IMR-90 (cell line): ENCODE measurements around the gene EPHA6. TPM values are rescaled to one million over a fixed set of nuclear protein-coding genes. Genes with fewer than 3 reads are reported as not detected.
A peak's percentile ranks its signal among the peaks of the same experiment; 100 is the strongest.

Experiments used
- ATAC-seq: fragments of 200-7000 bp; cut with Tn5 transposase; 2 replicates; pipeline ENCODE4 v1.9.1; 2020; ENCODE audit warnings: low read depth, mild to moderate bottlenecking, moderate library complexity
- BruUV-seq: library from RNA; stranded (reverse); fragments of 400-500 nt; replicated peaks from 2 replicates; lab custom pipeline; 2021; lab: Mats Ljungman, UMichigan
- CTCF ChIA-PET: fragments of 300-600 bp; formaldehyde crosslinking; extraction: SDS; loops from one replicate; lab custom pipeline; 2021; ENCODE audit warnings: antibody characterized with exemption; lab: Yijun Ruan, JAX
- POLR2A ChIA-PET: fragments of 300-600 bp; sonication (Branson Sonifier 250); formaldehyde crosslinking; loops from one replicate; lab custom pipeline; 2022; ENCODE audit warnings: antibody characterized with exemption; ENCODE audit not compliant: unreplicated experiment; lab: Charles Lee
- DNase-seq: peaks from one replicate; pipeline ENCODE4 v3.0.0; 2013
- H2AFZ ChIP-seq: replicated peaks from 2 replicates; pipeline ENCODE3; 2013; ENCODE audit warnings: low read length, mild to moderate bottlenecking; ENCODE audit not compliant: poor library complexity
- H2AK5ac ChIP-seq: 2 replicates; pipeline ENCODE4 v1.6.1; 2013; ENCODE audit warnings: low read depth, low read length, inconsistent platforms
- H2AK9ac ChIP-seq: replicated peaks from 2 replicates; pipeline ENCODE3; 2013; ENCODE audit warnings: mild to moderate bottlenecking, low read depth, low read length, moderate library complexity; ENCODE audit not compliant: poor library complexity
- H2BK120ac ChIP-seq: 2 replicates; pipeline ENCODE4 v1.6.1; 2013; ENCODE audit warnings: low read depth, low read length, inconsistent platforms
- H2BK15ac ChIP-seq: 3 replicates; pipeline ENCODE4 v1.6.1; 2013; ENCODE audit warnings: low read depth, low read length, inconsistent platforms
- H2BK20ac ChIP-seq: 2 replicates; pipeline ENCODE4 v1.6.1; 2013; ENCODE audit warnings: low read depth, mild to moderate bottlenecking, inconsistent platforms, low read length, moderate library complexity
- H2BK5ac ChIP-seq: 2 replicates; pipeline ENCODE4 v1.6.1; 2013; ENCODE audit warnings: mild to moderate bottlenecking, low read depth, low read length, inconsistent platforms; ENCODE audit not compliant: poor library complexity, severe bottlenecking
- H3K14ac ChIP-seq: replicated peaks from 2 replicates; pipeline ENCODE4 v1.6.1; 2013; ENCODE audit warnings: low read depth, low read length, inconsistent platforms
- H3K18ac ChIP-seq: 2 replicates; pipeline ENCODE4 v1.6.1; 2013; ENCODE audit warnings: low read depth, low read length, control low read depth
- H3K23ac ChIP-seq: 2 replicates; pipeline ENCODE4 v1.6.1; 2013; ENCODE audit warnings: low read depth, low read length, inconsistent platforms
- H3K27ac ChIP-seq: 2 replicates; pipeline ENCODE4 v1.5.1; 2013; ENCODE audit warnings: mild to moderate bottlenecking, control low read depth, low read length; ENCODE audit not compliant: insufficient read depth
- H3K27me3 ChIP-seq: 2 replicates; pipeline ENCODE4 v1.6.1; 2013; ENCODE audit warnings: low read length; ENCODE audit not compliant: control insufficient read depth, insufficient read depth
- H3K36me3 ChIP-seq: 2 replicates; pipeline ENCODE4 v1.6.1; 2013; ENCODE audit warnings: low read length, mixed read lengths; ENCODE audit not compliant: control insufficient read depth, insufficient read depth
- H3K4ac ChIP-seq: 2 replicates; pipeline ENCODE4 v1.6.1; 2013; ENCODE audit warnings: low read depth, low read length, inconsistent platforms
- H3K4me1 ChIP-seq: 2 replicates; pipeline ENCODE4 v1.6.1; 2013; ENCODE audit warnings: low read length, mixed read lengths; ENCODE audit not compliant: control insufficient read depth, insufficient read depth
- H3K4me2 ChIP-seq: 2 replicates; pipeline ENCODE4 v1.6.1; 2013; ENCODE audit warnings: low read depth, mild to moderate bottlenecking, control low read depth, low read length, moderate library complexity
- H3K4me3 ChIP-seq: 2 replicates; pipeline ENCODE4 v1.5.1; 2013; ENCODE audit warnings: low read depth, mild to moderate bottlenecking, control low read depth, low read length, moderate library complexity; ENCODE audit not compliant: insufficient read depth
- H3K56ac ChIP-seq: 2 replicates; pipeline ENCODE4 v1.6.1; 2013; ENCODE audit warnings: low read length, inconsistent platforms; ENCODE audit not compliant: insufficient read depth; ENCODE audit errors: extremely low read depth
- H3K79me1 ChIP-seq, 2 experiments: 2 replicates each; pipeline ENCODE4 v1.6.1; 2013; ENCODE audit warnings: low read length in 2 of 2, inconsistent platforms in 1 of 2, low read depth in 1 of 2
- H3K9ac ChIP-seq: 2 replicates; pipeline ENCODE4 v1.6.1; 2013; ENCODE audit warnings: low read depth, low read length, control low read depth
- H3K9me1 ChIP-seq: 2 replicates; pipeline ENCODE4 v1.6.1; 2013; ENCODE audit warnings: low read length, inconsistent platforms; ENCODE audit not compliant: insufficient read depth
- H3K9me3 ChIP-seq: 2 replicates; pipeline ENCODE4 v1.6.1; 2013; ENCODE audit warnings: low read length; ENCODE audit not compliant: control insufficient read depth, insufficient read depth
- H4K20me1 ChIP-seq: 2 replicates; pipeline ENCODE4 v1.6.1; 2013; ENCODE audit warnings: low read length, inconsistent platforms; ENCODE audit not compliant: insufficient read depth
- H4K5ac ChIP-seq: 2 replicates; pipeline ENCODE4 v1.6.1; 2013; ENCODE audit warnings: mild to moderate bottlenecking, low read depth, low read length, control low read depth
- H4K8ac ChIP-seq, 2 experiments: 2 replicates each; pipeline ENCODE4 v1.6.1; 2013; ENCODE audit warnings: low read depth in 2 of 2, low read length in 2 of 2, control low read depth in 1 of 2, inconsistent platforms in 1 of 2
- H4K91ac ChIP-seq: 2 replicates; pipeline ENCODE4 v1.6.1; 2013; ENCODE audit warnings: low read depth, low read length, inconsistent platforms; ENCODE audit not compliant: insufficient read depth
- BHLHE40 ChIP-seq: fragments of 150-350 bp; IDR thresholded peaks from 2 replicates; pipeline ENCODE4 v1.6.1; 2016; ENCODE audit warnings: mild to moderate bottlenecking, low read depth, low read length
- CEBPB ChIP-seq: IDR thresholded peaks from 2 replicates; pipeline ENCODE4 v1.6.1; 2012; ENCODE audit warnings: low read depth, low read length, improper control_type of control experiment
- CHD1 ChIP-seq: IDR thresholded peaks from 2 replicates; pipeline ENCODE4 v1.6.1; 2012; ENCODE audit warnings: low read depth, low read length, improper control_type of control experiment
- CTCF ChIP-seq: conservative IDR thresholded peaks from 2 replicates; pipeline ENCODE4 v1.5.1; 2012; ENCODE audit warnings: mild to moderate bottlenecking, low read depth, low read length, improper control_type of control experiment
- ELK1 ChIP-seq: fragments of 150-350 bp; IDR thresholded peaks from 2 replicates; pipeline ENCODE4 v1.6.1; 2016; ENCODE audit warnings: low read depth, mild to moderate bottlenecking, low read length, moderate library complexity, borderline replicate concordance
- FOS ChIP-seq: fragments of 150-350 bp; IDR thresholded peaks from 2 replicates; pipeline ENCODE4 v1.6.1; 2016; ENCODE audit warnings: low read depth, low read length
- MAFK ChIP-seq: IDR thresholded peaks from 2 replicates; pipeline ENCODE4 v1.6.1; 2012; ENCODE audit warnings: low read depth, low read length, improper control_type of control experiment
- MAZ ChIP-seq: IDR thresholded peaks from 2 replicates; pipeline ENCODE4 v1.6.1; 2012; ENCODE audit warnings: low read depth, mild to moderate bottlenecking, low read length, improper control_type of control experiment, moderate library complexity, borderline replicate concordance
- MXI1 ChIP-seq: IDR thresholded peaks from 2 replicates; pipeline ENCODE4 v1.6.1; 2012; ENCODE audit warnings: low read depth, mild to moderate bottlenecking, low read length, moderate library complexity, borderline replicate concordance
- NFE2L2 ChIP-seq: fragments of 150-350 bp; IDR thresholded peaks from 2 replicates; pipeline ENCODE4 v1.6.1; 2016; ENCODE audit warnings: low read depth, mild to moderate bottlenecking, low read length
- POLR2A ChIP-seq: IDR thresholded peaks from 2 replicates; pipeline ENCODE4 v1.6.1; 2012; ENCODE audit warnings: mild to moderate bottlenecking, low read depth, low read length
- RAD21 ChIP-seq: IDR thresholded peaks from 2 replicates; pipeline ENCODE4 v1.6.1; 2012; ENCODE audit warnings: low read length, improper control_type of control experiment
- RCOR1 ChIP-seq: IDR thresholded peaks from 2 replicates; pipeline ENCODE4 v1.6.1; 2012; ENCODE audit warnings: mild to moderate bottlenecking, low read length, improper control_type of control experiment; ENCODE audit not compliant: insufficient replicate concordance
- RFX5 ChIP-seq: IDR thresholded peaks from 2 replicates; pipeline ENCODE4 v1.8.0; 2012; ENCODE audit warnings: low read depth, mild to moderate bottlenecking, low read length, moderate library complexity
- SMC3 ChIP-seq: fragments of 150-350 bp; IDR thresholded peaks from 2 replicates; pipeline ENCODE4 v1.6.1; 2016; ENCODE audit warnings: low read depth, mild to moderate bottlenecking, antibody characterized with exemption, low read length, moderate library complexity
- USF2 ChIP-seq: fragments of 150-350 bp; IDR thresholded peaks from 2 replicates; pipeline ENCODE4 v1.6.1; 2017; ENCODE audit warnings: mild to moderate bottlenecking, antibody characterized with exemption, low read length, low read depth
- WGBS, 2 experiments: methylation state at CpG; one replicate each; pipeline versions ENCODE4 v1.1.5 to v1.1.7; 2013; ENCODE audit warnings: missing lambda C conversion rate in 2 of 2; ENCODE audit not compliant: insufficient read length in 1 of 2; ENCODE audit errors: extremely low coverage in 2 of 2; 5-methylcytosine and 5-hydroxymethylcytosine counted together
- dilution Hi-C: fragments of 300-500 bp; cut with HindIII; formaldehyde crosslinking; loops from one replicate; pipeline ENCODE4 v1.14.3; 2018; ENCODE audit warnings: low sequenced_read_pairs; ENCODE audit not compliant: unreplicated experiment
- in situ Hi-C: fragments of 300-500 bp; cut with MboI; formaldehyde crosslinking; loops from 3 replicates; pipeline ENCODE4 v1.14.3; 2019; ENCODE audit warnings: low sequenced_read_pairs, inconsistent platforms, mixed read lengths
- intact Hi-C: fragments of 100-400 bp; cut with micrococcal nuclease; formaldehyde crosslinking; loops from 2 replicates; pipeline ENCODE4 v1.10.0; 2022
- polyA plus RNA-seq, 3 experiments: library from polyadenylated mRNA; depleted of rRNA; stranded (reverse); fragments of >200 nt; gene quantifications; 2 replicates each; pipeline ENCODE4 v1.2.3, GENCODE V29; 2012; ENCODE audit warnings: low replicate concordance in 1 of 3
- total RNA-seq: library from RNA; depleted of rRNA; stranded (reverse); fragments of >200 nt; gene quantifications from 2 replicates; pipeline ENCODE4 v1.2.3, GENCODE V29; 2012

EPHA6 gene
- total and polyA plus RNA-seq, 2 of the 4 experiments (the other 2 are of a cell fraction), result not detected

- no peak overlapping the region for H2BK5ac ChIP-seq
- no peaks in the 10 kb centered on the region for H3K27me3 ChIP-seq
- no peak overlapping the region for H4K5ac ChIP-seq
- POLR2A ChIA-PET, result no interaction called here
- intact Hi-C loops (loop anchor here (1.0 kb wide), 1 partner anchor 304 kb away; no protein-coding TSS in a partner anchor), dilution Hi-C loops (no loop called here), in situ Hi-C loops (no loop called here)
- H3K4me2 ChIP-seq, result peak overlapping the region; percentile 97
- H3K9me3 ChIP-seq, result no peaks in the 10 kb centered on the region
- H2AK5ac ChIP-seq, result no peak overlapping the region
- H2BK20ac ChIP-seq, result no peak overlapping the region
- no peaks in the 10 kb centered on the region for H4K20me1 ChIP-seq
- H3K18ac ChIP-seq, result no peak overlapping the region
- no peaks in the 10 kb centered on the region for H3K79me1 ChIP-seq
- H3K14ac ChIP-seq, result no peak overlapping the region
- no peak overlapping the region for H3K23ac ChIP-seq
- WGBS, 2 experiments, result no CpG with 5 or more reads among the region's 7 CpGs
- H3K4ac ChIP-seq, result no peak overlapping the region
- H2BK120ac ChIP-seq, result no peak overlapping the region
- TF ChIP-seq FOS (no peak), MXI1 (no peak), RAD21 (peak; percentile 63), MAZ (no peak), BHLHE40 (no peak), CTCF (peak; percentile 87), USF2 (no peak), RFX5 (no peak), SMC3 (peak; percentile 51), POLR2A (no peak), NFE2L2 (no peak), ELK1 (no peak), CEBPB (no peak), MAFK (no peak), RCOR1 (no peak), CHD1 (no peak)
- no peak overlapping the region for H3K9ac ChIP-seq
- BruUV-seq, result no TSS peak
- H3K56ac ChIP-seq, result no peak overlapping the region
- H3K36me3 ChIP-seq, result no peaks in the 10 kb centered on the region
- H2BK15ac ChIP-seq, result no peak overlapping the region
- no peak overlapping the region for H3K27ac ChIP-seq
- no peaks in the 10 kb centered on the region for H3K9me1 ChIP-seq
- H2AFZ ChIP-seq, result peak overlapping the region; percentile 15
- no peak overlapping the region for H2AK9ac ChIP-seq
- H4K91ac ChIP-seq, result no peak overlapping the region
- DNase-seq (peak; percentile 58), ATAC-seq (peak; percentile 94)
- H3K4me1 ChIP-seq, result no peaks in the 10 kb centered on the region
- CTCF ChIA-PET, result interaction anchor here (0.5 to 1.1 kb wide), 9 partner anchors 9 to 857 kb away, joined by 3 to 7 read pairs (median 3); no protein-coding TSS in a partner anchor
- H4K8ac ChIP-seq, result no peak overlapping the region
- no peak overlapping the region for H3K4me3 ChIP-seq
Observed at GRCh38 chr3:97719156-97719821, 904.9 kb downstream of the EPHA6 start.
